ENCODE measurements around the gene FUT2.
A peak's percentile ranks its signal among the peaks of the same experiment; 100 is the strongest.

FUT2 gene

GRCh38 chr19:48724796-48725753 lies 29.3 kb downstream of the FUT2 start:
- DNase-seq (ENCODE audit: low read depth in 2 of 2, low spot score in 1 of 2), result no peak

DNA sequence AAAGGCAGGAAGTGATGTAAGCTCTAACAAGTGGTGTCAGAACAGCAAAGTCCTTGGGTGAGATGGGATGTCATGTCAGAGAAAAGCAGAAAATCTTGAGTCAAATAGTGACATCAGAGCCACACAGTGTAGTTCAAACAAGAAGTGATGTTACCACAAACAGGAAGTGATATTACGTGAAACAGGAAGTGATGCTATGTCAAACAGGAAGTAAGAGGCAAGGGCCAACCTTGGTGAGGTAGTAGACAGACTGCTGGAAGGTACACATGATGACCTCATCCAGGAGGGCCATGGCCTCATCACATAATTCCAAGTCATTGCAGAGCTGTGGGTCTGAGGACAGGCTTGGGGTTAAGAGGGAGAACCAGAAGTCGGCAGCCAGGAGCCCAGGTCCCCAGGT lies 30.8 kb downstream of the FUT2 start:
- DNase-seq (ENCODE audit: low read depth in 2 of 2, low spot score in 1 of 2), result no peak

- DNase-seq (ENCODE audit: low read depth in 2 of 2, low spot score in 1 of 2), result no peak
Measured at GRCh38 chr19:48728911-48729664, 33.3 kb downstream of the FUT2 start.

GRCh38 chr19:48731452-48731851 lies 35.7 kb downstream of the FUT2 start:
- DNase-seq (ENCODE audit: low read depth in 2 of 2, low spot score in 1 of 2), result no peak

GRCh38 chr19:48734625-48735024 lies 38.9 kb downstream of the FUT2 start:
- DNase-seq (ENCODE audit: low read depth in 2 of 2, low spot score in 1 of 2), result no peak

DNA sequence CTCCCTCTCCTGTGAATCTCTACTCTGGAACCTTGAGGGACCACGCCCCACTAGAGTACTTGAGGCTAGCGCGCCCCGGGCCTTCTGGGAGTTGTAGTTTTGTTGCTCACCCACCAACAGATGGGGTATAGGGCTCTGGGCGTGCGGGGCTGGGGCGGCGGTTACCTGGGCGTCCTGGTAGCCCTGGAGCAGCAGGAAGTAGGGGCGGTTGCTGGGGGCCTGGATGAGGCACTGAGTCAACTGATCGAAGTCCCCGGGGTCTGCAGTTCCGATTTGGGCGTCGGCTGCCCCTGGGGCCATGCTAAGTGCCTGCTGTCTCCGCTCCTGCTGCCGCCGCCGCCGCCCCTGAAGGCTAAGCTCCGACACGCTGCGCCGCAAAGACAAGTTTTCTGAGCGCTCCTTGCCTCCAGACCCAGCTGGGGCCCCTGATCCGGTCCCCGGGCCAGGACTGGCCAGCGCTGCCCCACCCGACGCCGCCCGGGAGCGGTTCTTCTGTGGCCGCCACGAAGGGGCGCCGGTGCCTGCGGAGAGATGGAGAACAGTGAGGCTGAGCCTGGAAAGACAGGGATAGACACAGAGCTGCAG lies 39.4 kb downstream of the FUT2 start:
- no peak for DNase-seq (ENCODE audit: low read depth in 2 of 2, low spot score in 1 of 2)

DNA sequence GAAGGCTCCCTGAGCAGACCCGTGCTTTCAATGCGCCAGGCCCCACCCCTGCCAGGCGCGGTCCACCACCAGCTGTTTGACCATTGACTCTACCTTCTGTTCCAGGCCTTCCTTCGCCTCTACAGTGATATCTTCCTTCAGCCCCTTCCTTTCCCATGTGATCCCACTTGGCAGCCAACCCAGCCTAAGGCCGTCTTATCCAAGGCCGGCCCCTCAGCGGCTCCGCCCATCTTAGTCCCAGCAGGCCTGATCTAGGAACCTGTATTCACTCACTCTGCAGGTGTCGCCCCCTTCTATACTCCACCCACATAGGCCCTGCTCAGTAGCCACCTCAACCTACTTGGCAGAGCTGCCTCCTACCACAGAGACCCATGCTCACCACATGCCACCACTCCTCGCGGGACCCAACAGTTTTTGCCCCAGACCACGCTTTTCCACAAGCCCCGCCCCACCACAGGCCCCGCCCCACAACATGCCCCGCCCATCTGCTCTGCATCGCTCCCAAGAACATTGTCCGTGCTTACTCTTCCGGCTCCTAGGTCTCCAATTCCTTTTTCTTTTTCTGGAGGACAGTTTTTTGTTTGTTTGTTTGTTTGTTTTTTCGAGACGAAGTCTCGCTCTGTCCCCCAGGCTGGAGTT lies 41.7 kb downstream of the FUT2 start:
- DNase-seq (ENCODE audit: low read depth in 2 of 2, low spot score in 1 of 2), result no peak

DNA sequence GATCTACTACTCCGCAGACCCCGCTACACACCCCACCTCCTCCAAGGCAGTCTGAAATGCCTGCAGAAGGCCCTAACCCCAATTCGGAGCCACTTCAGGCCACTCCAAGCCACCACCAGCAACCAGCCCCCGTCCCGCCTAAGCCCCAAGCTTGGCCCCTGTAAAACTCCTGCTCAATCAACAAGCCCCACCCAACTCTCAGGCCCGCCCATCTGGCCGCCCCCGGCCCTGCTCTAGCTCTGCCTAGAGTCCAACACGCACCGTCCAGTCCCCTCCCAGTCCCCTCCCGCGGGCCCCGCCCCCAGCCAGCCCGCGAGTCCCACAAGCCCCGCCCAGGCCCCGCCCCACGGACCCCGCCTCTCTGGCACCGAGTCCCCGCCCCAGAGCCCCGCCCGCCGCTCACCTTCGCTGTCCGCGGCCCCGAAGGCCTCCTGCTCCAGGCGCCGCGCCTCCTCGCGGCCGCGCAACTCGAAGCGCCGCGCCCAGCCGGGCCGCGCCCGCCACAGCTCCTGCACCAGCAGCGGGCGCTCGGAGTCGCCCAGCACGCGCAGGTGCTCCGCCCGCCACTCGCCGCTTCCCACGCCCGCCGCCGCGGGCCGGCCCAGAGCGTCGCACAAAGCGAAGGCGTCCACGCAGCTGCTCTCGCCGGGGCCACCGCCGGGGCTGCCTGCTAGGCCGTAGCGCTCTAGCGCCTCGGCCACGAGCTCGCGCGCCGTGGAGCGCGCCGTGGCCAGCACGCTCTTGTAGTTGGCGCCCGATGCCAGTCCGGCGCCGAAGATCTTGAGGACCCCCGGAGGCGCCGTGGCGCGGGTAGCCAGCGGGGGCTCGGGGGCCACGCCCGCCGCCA lies 43.0 kb downstream of the FUT2 start:
- DNase-seq (ENCODE audit: low read depth in 2 of 2, low spot score in 1 of 2), result peak; percentile 77 to 80

DNA sequence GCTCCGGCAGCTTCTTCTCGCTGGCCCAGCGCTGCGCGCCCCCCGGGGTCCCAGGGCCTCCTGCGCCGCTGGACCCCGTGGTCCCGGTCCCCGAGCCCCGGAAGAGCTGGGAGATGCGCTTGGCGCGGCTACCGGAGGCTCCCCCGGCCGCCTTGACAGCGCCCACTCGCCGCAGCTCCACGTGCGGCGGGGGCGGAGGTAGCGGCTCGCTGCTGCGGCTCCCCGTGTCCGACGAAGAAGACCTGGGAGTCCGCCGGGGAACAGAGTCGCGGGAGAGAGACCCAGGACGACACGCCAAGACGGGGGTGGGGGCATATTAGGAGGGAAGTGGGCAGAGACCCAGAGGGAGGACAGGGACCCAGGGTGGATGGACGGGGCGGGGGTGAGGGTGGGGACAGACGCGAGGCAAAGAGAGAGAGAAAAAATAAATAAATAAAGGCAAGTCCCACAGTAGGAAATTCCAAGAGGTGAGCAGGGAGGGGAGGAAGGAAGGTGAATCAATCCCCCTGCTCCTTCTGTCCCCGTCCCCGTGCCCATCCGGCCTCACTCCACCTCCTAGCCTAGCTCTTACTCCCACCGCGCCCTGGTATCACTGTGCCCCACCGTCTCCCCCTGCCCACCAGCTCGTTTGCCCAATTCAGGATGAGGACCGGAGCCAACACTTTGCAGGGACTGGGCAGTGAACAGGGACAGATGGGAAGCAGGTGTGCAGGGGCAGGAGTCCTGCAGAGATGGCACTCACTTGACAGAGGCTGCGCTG lies 43.8 kb downstream of the FUT2 start:
- DNase-seq (ENCODE audit: low read depth in 2 of 2, low spot score in 1 of 2), result no peak

DNA sequence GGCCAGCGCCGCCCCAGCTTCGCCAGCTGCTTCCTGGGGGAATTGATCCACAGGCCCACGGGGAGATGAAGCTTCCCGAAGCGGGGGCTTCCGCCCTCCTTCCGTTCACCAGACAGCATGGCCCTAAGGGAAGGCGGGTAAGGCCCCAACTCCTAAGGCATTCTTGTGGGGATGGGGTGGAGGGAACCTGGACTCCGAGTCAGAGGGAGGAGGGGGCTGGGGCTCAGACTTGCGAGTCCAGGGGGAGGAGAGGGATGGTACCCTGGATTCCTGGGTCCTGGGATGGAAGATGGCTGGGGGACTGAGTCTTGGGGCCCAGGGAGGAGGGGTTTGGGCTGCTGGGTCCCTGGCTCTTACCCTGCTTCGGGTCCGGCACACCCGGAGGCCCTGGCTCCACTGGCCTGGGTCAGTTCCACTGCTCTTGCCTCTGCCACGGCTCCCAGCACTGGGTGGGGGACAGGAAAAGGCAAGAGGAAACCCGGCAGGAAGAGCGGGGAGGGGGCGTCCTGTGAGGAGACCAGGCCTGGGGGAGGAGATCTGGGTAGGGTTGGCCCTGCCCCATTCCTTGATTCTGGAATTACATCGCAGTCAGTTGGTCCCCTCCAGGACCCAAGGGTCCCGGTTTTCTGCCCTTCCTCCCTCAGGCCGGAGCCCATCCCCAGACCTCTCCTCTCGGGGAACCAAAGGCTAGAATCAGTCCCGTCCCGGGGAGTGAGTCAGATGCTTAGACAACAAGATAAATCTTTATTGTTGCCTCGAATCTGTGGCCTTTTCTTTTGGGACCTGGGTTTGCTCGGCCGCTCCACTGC lies 44.6 kb downstream of the FUT2 start, which contains the start of gene RASIP1:
Gene RASIP1, minus strand, starts transcription at position 447 of the 809 bp plus-strand sequence. Its CDS starts 328 bp downstream, at position 119.
- no peak for DNase-seq (ENCODE audit: low read depth in 2 of 2, low spot score in 1 of 2)

GRCh38 chr19:48741129-48741999 lies 45.6 kb downstream of the FUT2 start:
- DNase-seq (ENCODE audit: low read depth in 2 of 2, low spot score in 1 of 2), result no peak

DNA sequence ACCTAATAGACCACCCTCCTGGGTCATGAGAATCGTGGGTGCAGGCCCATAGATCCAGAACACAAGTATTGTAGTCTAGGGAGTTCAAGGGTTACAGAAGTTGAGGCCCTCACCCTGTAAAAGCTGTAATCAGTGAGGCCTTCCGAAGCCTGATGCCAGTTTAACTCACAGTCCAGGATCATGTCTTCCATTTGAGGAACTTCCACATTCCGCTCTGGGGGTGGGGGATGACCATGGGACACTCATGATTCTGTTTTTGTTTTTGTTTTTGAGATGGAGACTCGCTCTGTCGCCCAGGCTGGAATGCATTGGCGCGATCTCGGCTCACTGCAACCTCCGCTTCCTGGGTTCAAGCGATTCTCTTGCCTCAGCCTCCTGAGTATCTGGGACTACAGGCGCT lies 46.3 kb downstream of the FUT2 start:
- no peak for DNase-seq (ENCODE audit: low read depth in 2 of 2, low spot score in 1 of 2)

DNA sequence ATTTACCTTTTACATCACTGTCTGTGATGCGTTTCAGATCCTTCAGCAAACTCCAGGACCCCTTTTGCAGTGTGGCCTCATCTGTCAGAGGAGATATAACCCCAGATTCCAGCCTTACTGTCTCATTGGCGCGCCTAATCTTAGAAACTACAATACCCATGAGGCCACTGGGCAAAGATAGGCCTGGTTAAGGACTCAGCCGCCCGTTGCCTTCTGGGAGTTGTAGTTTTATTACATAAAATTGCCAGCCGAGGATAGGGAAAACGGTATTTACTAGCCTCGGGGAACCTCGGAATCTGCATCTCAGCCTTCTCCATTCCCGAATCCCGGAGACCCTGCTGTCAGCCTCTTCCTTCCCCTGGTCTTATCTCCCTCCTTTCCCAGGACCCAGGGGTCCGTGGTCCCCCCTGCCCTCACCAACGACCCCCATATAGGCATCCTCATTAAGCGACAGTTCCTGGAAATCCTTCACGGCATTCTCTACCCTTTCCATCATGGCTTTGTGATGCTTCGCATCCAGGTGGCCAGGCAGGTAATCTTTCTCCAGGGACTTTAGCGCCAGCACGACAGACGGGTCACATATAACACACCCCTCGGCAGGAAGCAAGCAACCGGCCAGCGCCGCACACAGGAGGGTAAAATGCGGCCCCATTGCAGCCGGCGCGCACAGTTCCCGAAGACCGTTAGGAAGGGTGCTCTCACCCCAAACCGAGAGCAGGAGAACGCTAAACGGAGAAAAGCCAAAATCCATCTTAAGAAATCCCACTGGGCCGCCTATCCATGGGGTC lies 49.6 kb downstream of the FUT2 start:
- no peak for DNase-seq (ENCODE audit: low read depth in 2 of 2, low spot score in 1 of 2)

GRCh38 chr19:48746110-48746509 lies 50.3 kb downstream of the FUT2 start:
- DNase-seq (ENCODE audit: low read depth in 2 of 2, low spot score in 1 of 2), result no peak

DNA sequence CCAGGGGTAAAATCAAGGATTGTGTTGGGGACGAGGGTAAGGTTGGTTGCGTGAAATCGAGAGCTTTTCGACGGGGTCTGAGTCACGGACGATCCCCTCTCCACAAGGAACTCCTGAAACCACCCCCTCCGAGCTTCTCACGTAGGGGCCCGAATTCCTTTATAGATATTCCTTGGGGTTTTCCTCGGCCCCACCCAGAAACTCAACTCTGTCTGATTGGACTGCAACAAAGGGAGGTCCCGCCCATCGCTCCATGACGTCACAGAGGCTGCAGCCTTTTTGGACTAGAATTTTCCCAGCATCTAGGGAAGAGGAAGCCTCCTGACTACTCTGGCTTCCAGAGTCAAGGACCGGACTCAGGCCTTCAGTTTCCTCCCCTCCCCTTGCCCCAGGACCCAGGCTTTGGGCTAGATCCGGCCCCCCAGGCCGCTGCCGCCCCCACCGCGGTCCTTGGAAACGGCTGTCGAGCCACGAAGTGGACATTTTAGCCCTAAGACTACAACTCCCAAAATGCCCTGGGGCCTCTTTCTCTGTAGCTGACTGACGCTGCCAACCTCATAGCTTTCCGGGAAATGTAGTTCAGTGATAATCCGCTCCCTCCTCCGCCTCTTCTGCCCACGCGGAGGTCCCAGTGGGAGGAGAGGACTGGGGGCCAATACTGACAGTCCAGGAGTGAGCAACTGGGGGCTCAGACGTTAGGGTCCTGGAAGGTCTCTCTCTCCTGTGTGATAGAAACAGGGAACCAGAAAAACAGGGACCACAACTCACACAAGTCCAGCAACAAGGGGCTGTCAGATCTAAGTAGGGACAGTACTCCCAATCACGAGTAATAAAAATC lies 51.2 kb downstream of the FUT2 start, which contains the start of gene IZUMO1:
Gene IZUMO1, minus strand, starts transcription at position 172 of the 838 bp plus-strand sequence. CDS start 1,050 bp downstream, outside the sequence.
- DNase-seq (ENCODE audit: low read depth in 2 of 2, low spot score in 1 of 2), result no peak
